Measurements from ENCODE around the gene XPR1.
"Not testable (repeated sequence)": the region's sequence is repeated elsewhere in the genome, so short reads cannot be mapped to it uniquely, and the experiment has no call there.

DNA sequence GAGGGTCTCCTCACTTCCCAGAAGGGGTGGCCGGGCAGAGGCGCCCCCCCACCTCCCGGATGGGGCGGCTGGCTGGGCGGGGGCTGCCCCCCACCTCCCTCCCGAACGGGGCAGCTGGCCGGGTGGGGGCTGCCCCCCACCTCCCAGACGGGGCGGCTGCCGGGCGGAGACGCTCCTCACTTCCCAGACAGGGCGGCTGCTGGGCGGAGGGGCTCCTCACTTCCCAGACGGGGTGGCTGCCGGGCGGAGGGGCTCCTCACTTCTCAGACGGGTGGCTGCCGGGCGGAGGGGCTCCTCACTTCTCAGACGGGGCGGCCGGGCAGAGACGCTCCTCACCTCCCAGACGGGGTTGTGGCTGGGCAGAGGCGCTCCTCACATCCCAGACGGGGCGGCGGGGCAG, 78.9 kb downstream of the XPR1 start:
- TF ChIP-seq YY1 (IDR thresholded peaks at IDR 0.05; ENCODE audit: low read depth, low read length); TBP (IDR thresholded peaks at IDR 0.05; ENCODE audit: low read depth, low read length); RFX5 (IDR thresholded peaks at IDR 0.05; ENCODE audit: borderline replicate concordance, low read depth, low read length); HDAC2 (IDR thresholded peaks at IDR 0.05; ENCODE audit: borderline replicate concordance in 1 of 2, low read depth in 2 of 2, low read length in 2 of 2); SRF (IDR thresholded peaks at IDR 0.05; ENCODE audit: low read depth, low read length); GABPA (IDR thresholded peaks at IDR 0.05; ENCODE audit: borderline replicate concordance, insufficient read depth, low read length): not testable (repeated sequence)
- TF ChIP-seq, protein P1, sequence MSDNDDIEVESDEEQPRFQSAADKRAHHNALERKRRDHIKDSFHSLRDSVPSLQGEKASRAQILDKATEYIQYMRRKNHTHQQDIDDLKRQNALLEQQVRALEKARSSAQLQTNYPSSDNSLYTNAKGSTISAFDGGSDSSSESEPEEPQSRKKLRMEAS (IDR thresholded peaks at IDR 0.05) = not testable (repeated sequence)
- TF ChIP-seq, protein P2, sequence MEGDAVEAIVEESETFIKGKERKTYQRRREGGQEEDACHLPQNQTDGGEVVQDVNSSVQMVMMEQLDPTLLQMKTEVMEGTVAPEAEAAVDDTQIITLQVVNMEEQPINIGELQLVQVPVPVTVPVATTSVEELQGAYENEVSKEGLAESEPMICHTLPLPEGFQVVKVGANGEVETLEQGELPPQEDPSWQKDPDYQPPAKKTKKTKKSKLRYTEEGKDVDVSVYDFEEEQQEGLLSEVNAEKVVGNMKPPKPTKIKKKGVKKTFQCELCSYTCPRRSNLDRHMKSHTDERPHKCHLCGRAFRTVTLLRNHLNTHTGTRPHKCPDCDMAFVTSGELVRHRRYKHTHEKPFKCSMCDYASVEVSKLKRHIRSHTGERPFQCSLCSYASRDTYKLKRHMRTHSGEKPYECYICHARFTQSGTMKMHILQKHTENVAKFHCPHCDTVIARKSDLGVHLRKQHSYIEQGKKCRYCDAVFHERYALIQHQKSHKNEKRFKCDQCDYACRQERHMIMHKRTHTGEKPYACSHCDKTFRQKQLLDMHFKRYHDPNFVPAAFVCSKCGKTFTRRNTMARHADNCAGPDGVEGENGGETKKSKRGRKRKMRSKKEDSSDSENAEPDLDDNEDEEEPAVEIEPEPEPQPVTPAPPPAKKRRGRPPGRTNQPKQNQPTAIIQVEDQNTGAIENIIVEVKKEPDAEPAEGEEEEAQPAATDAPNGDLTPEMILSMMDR (IDR thresholded peaks at IDR 0.05; ENCODE audit: control extremely low read depth in 1 of 3, insufficient read depth in 1 of 3, low read depth in 1 of 3, low read length in 3 of 3) = not testable (repeated sequence)

Data from H1 (cell line).